Ascending aorta (tissue), 2 donors: ENCODE data around the gene FHAD1. TPM values are rescaled to one million over a fixed set of nuclear protein-coding genes. Genes with fewer than 3 reads are reported as not detected.

Experiments used
- DNase-seq, 2 donors: peaks; one replicate each; pipeline ENCODE4 v3.0.0-alpha.2; 2019; ENCODE audit warnings: low spot score in 2 of 2
- H3K27ac ChIP-seq, 2 donors: fragments of 200-600 bp; sonication (generic); one replicate each; pipeline ENCODE4 v1.5.1; 2016 to 2017; ENCODE audit warnings: mild to moderate bottlenecking in 1 of 2
- H3K27me3 ChIP-seq: fragments of 200-600 bp; sonication (generic); one replicate; pipeline ENCODE4 v1.5.1; 2017
- H3K36me3 ChIP-seq, 2 donors: fragments of 200-600 bp; sonication (generic); one replicate each; pipeline ENCODE4 v1.5.1; 2016
- H3K4me1 ChIP-seq, 2 donors: fragments of 200-600 bp; sonication (generic); one replicate each; pipeline ENCODE4 v1.5.1; 2016 to 2017; ENCODE audit warnings: mild to moderate bottlenecking in 1 of 2
- H3K4me3 ChIP-seq, 2 donors: fragments of 200-600 bp; sonication (generic); one replicate each; pipeline ENCODE4 v1.5.1; 2016 to 2017; ENCODE audit warnings: mild to moderate bottlenecking in 1 of 2
- H3K9me3 ChIP-seq, 2 donors: fragments of 200-600 bp; sonication (generic); one replicate each; pipeline ENCODE4 v1.5.1; 2016
- intact Hi-C: fragments of 100-400 bp; cut with DNase I; formaldehyde crosslinking; loops from one replicate; pipeline ENCODE4 v1.15.1; 2023
- total RNA-seq: library from RNA; depleted of rRNA; stranded (reverse); fragments of >200 nt; gene quantifications from one replicate; pipeline ENCODE4 v1.1.0, GENCODE V29; 2016
- TF ChIP-seq, protein P1 (sequence below), 3 experiments: fragments of 200-600 bp in 2 of 3; fragments of 450-650 bp in 1 of 3; sonication (generic) in 2 of 3; IDR thresholded peaks; one replicate each; pipeline ENCODE4 v1.5.1; 2016 to 2019; ENCODE audit warnings: antibody characterized with exemption in 3 of 3, mild to moderate bottlenecking in 1 of 3, moderate library complexity in 1 of 3

FHAD1 gene
- total RNA-seq, 1 donor from 2014 or later, result not detected

DNA sequence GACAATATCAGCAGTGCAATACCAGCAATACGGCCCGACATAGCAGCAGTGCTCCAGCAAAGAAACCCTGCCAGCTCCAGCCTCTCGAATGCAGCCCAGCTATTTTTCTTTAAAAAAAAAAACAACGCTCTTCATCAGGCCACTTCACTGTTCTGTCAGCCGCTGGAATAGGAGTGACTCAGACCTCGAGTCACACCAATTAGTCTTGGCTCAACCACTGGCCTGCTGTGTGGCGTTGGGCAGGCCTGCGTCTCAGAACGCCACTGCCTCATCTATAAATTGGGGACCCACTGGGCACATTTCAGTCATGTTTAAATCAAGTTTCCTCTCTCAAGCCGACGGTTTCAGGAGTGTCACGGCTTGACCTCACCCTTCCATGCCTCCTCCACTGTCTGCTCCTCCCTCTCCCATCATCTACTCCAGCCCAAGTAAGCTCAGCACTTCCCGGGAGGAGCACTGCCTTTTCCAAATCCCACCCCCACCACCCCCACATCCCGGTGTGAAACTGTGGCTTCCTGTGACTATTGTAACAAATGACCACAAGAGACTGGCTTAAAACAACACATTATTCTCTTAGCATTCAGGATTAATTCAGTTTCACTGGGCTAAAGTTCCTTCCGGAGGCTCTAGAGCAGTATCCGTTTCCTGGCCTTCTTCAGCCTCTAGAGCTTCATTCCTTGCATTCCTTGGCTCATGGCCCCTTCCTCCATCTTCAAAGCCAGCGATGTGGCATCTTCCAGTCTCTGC is 90.8 kb downstream of the FHAD1 start:
- Histone ChIP-seq H3K27me3 (no peaks in the 10 kb centered on the region), H3K9me3 (no peaks in the 10 kb centered on the region), H3K36me3 (no peaks in the 10 kb centered on the region), H3K4me3 (peak overlapping the region in 1 of 2 donors; percentile 20), H3K27ac (peak overlapping the region; percentile 46 to 54), H3K4me1 (peaks cover 2 to 22% of the 10 kb centered on the region in 2 donors)
- TF ChIP-seq, protein P1, sequence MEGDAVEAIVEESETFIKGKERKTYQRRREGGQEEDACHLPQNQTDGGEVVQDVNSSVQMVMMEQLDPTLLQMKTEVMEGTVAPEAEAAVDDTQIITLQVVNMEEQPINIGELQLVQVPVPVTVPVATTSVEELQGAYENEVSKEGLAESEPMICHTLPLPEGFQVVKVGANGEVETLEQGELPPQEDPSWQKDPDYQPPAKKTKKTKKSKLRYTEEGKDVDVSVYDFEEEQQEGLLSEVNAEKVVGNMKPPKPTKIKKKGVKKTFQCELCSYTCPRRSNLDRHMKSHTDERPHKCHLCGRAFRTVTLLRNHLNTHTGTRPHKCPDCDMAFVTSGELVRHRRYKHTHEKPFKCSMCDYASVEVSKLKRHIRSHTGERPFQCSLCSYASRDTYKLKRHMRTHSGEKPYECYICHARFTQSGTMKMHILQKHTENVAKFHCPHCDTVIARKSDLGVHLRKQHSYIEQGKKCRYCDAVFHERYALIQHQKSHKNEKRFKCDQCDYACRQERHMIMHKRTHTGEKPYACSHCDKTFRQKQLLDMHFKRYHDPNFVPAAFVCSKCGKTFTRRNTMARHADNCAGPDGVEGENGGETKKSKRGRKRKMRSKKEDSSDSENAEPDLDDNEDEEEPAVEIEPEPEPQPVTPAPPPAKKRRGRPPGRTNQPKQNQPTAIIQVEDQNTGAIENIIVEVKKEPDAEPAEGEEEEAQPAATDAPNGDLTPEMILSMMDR (IDR thresholded peaks at IDR 0.05), result no peak
- intact Hi-C loops, result loop anchor here (2.0 kb wide), 1 partner anchor 73 kb away; no protein-coding TSS in a partner anchor
- peak; percentile 48 to 82 for DNase-seq

DNA sequence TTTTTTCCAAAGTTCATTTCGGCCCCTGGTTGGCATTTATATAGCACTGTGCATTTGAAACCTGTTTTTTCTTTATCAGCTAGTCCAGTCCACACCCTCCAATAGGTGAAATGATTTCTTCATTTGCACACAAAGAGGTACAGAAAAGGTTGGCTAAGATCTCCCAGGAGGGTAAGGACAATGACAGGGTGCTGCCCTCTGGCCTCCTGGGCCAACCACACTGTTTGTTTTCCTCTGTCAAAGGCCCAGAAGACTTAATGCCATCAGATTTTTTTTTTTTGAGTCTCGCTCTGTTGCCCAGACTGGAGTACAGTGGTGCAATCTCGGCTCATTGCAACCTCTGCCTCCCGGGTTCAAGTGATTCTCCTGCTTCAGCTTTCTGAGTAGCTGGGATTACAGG is 92.5 kb downstream of the FHAD1 start:
- DNase-seq, result no peak
- H3K27ac ChIP-seq, result no peak overlapping the region
- no peak overlapping the region for H3K4me3 ChIP-seq
- H3K36me3 ChIP-seq, result no peaks in the 10 kb centered on the region
- no peaks in the 10 kb centered on the region for H3K9me3 ChIP-seq
- no peaks in the 10 kb centered on the region for H3K27me3 ChIP-seq
- TF ChIP-seq, protein P1 (IDR thresholded peaks at IDR 0.05), result no peak
- intact Hi-C loops, result no loop called here
- H3K4me1 ChIP-seq, result peaks cover 2 to 27% of the 10 kb centered on the region in 2 donors

DNA sequence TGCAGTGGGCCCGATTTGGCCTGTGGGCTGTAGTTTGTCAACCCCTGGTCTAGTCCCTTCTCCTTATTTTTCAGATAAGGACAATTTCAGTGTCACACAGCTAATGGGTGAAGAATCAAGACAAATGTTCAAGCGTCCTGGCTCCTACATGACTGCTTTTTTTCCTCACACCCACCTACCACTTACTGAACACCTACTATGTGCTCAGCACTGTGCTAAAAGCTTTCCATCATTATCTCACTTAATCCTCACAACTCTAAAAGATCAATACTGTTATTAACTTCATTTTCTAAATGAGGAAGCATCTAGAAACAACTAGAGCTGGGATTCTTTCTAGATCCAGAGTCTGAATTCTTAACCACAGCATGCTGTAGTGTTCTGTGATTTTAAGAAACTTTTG is 94.2 kb downstream of the FHAD1 start:
- Histone ChIP-seq H3K27ac (peak overlapping the region; percentile 55 to 58), H3K4me3 (no peak overlapping the region), H3K9me3 (no peaks in the 10 kb centered on the region), H3K4me1 (peaks cover 2 to 26% of the 10 kb centered on the region in 2 donors), H3K36me3 (no peaks in the 10 kb centered on the region), H3K27me3 (no peaks in the 10 kb centered on the region)
- DNase-seq, result no peak
- TF ChIP-seq, protein P1 (IDR thresholded peaks at IDR 0.05), result no peak
- intact Hi-C loops, result loop anchor here (5.0 kb wide), 1 partner anchor 181 kb away; the partner anchor contains the start of gene CASP9

DNA sequence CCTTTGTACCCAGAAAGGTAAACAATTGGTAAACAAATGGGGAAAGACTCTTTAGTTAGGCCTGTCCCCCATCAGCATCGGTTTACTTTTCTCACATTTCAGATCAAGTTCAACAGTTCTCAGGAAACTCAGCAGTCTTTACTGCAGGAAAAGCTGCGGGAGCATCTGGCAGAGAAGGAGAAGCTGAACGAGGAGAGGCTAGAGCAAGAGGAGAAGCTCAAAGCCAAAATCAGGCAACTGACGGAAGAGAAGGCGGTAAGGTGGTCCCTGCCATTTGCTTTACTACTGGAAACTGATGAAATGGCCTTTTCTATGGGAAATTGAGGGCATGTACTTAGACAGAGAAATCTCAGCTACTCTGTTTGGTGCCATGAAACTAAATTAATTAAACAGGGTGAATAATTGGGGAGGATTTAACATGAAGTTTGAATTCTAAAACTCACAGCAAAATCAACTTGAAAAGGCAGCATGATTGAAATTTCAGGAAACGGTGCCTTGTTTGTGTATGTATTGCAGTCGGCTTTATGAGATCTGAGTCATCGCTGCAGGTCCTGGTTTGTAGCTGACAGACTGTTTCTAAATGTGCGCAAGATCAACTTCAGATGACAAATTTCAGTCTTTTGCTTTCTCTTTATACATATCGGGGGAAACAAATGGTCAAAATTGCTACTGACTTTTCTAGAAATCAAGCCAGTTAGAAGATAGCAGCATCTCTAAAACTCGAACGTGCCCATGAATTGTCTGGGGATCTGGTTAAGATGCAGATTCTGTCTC is 94.8 kb downstream of the FHAD1 start:
- TF ChIP-seq, protein P1 (IDR thresholded peaks at IDR 0.05), result no peak

DNA sequence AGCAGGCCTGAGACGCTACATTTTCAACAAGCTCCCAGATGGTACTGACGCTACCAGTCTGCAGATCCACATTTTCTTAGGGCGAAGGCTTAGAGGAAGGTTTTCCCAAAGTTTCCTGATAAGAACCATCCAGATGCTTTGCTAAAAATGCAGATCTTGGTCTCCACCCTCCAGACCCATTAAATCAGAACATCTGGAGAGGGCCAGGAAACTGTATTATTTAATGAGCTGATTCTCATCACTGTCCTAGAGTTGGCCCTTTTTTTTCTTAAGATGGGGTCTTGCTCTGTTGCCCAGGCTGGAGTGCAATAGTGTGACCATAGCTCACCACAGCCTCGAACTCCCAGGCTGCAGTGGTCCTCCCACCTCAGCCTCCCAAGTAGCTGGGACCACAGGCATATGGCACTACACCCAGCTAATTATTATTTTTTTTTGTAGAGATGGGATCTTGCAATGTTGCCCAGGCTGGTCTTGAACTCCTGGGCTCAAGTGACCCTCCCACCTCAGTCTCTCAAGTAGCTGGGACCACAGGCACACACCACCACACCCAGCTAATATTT is 95.5 kb downstream of the FHAD1 start:
- Histone ChIP-seq H3K27me3 (no peaks in the 10 kb centered on the region), H3K27ac (peak overlapping the region; percentile 6 to 55), H3K9me3 (no peaks in the 10 kb centered on the region), H3K4me1 (peaks cover 2 to 14% of the 10 kb centered on the region in 2 donors), H3K4me3 (no peak overlapping the region), H3K36me3 (no peaks in the 10 kb centered on the region)
- no peak for DNase-seq
- intact Hi-C loops, result loop anchor here (5.0 kb wide), 1 partner anchor 180 kb away; the partner anchor contains the start of gene CASP9
- TF ChIP-seq, protein P1 (IDR thresholded peaks at IDR 0.05), result no peak

More for the DNA sequence above, 94.8 kb downstream of the FHAD1 start:
- no peaks in the 10 kb centered on the region for H3K36me3 ChIP-seq
- intact Hi-C loops, result loop anchor here (5.0 kb wide), 1 partner anchor 180 kb away; the partner anchor contains the start of gene CASP9
- peak overlapping the region; percentile 55 to 58 for H3K27ac ChIP-seq
- no peaks in the 10 kb centered on the region for H3K27me3 ChIP-seq
- no peak overlapping the region for H3K4me3 ChIP-seq
- H3K9me3 ChIP-seq, result no peaks in the 10 kb centered on the region
- no peak for DNase-seq
- peaks cover 2 to 21% of the 10 kb centered on the region in 2 donors for H3K4me1 ChIP-seq
